WERI-Rb-1 (cell line): ENCODE results near the gene LYPD6B.

Experiments
- DNase-seq: peaks from one replicate; pipeline ENCODE4 v3.0.0-alpha.2; 2020
- H3K27ac ChIP-seq: fragments of 250-450 bp; sonication (Bioruptor Pico); 2 replicates; pipeline ENCODE4 v1.5.1; 2020; ENCODE audit warnings: mild to moderate bottlenecking, moderate library complexity
- H3K27me3 ChIP-seq: fragments of 250-450 bp; sonication (Bioruptor Pico); 2 replicates; pipeline ENCODE4 v1.5.1; 2021; ENCODE audit warnings: mild to moderate bottlenecking, low read depth, moderate library complexity; ENCODE audit not compliant: insufficient read depth, severe bottlenecking
- H3K36me3 ChIP-seq: fragments of 250-450 bp; sonication (Bioruptor Pico); 2 replicates; pipeline ENCODE4 v1.5.1; 2020; ENCODE audit warnings: mild to moderate bottlenecking, moderate library complexity
- H3K4me3 ChIP-seq: 2 replicates; pipeline ENCODE4 v1.5.1; 2011; ENCODE audit warnings: low read depth, mild to moderate bottlenecking, control low read depth, low read length
- H3K9me3 ChIP-seq: fragments of 250-450 bp; sonication (Bioruptor Pico); 2 replicates; pipeline ENCODE4 v1.5.1; 2021; ENCODE audit warnings: mild to moderate bottlenecking, moderate library complexity; ENCODE audit not compliant: severe bottlenecking
- CTCF ChIP-seq: IDR thresholded peaks from 2 replicates; pipeline ENCODE4 v1.5.1; 2011; ENCODE audit warnings: low read depth, mild to moderate bottlenecking, control low read depth, inconsistent platforms, low read length

Gene LYPD6B

GRCh38 chr2:148994341-148994740, 44.2 kb upstream of the LYPD6B start:
- H3K9me3 ChIP-seq: no peaks in the 10 kb centered on the region
- no peak overlapping the region for H3K4me3 ChIP-seq
- DNase-seq: no peak
- peaks cover 14% of the 10 kb centered on the region for H3K27me3 ChIP-seq
- no peak overlapping the region for H3K27ac ChIP-seq
- no peak for TF ChIP-seq CTCF
- no peaks in the 10 kb centered on the region for H3K36me3 ChIP-seq

- TF ChIP-seq CTCF: no peak
- H3K27ac ChIP-seq: no peak overlapping the region
- H3K36me3 ChIP-seq: no peaks in the 10 kb centered on the region
- no peak for DNase-seq
- H3K4me3 ChIP-seq: no peak overlapping the region
- H3K27me3 ChIP-seq: peaks cover 36% of the 10 kb centered on the region
- H3K9me3 ChIP-seq: no peaks in the 10 kb centered on the region
Measured at GRCh38 chr2:148996805-148997204, 41.7 kb upstream of the LYPD6B start.

- no peak for DNase-seq
- TF ChIP-seq CTCF: no peak
- H3K36me3 ChIP-seq: no peaks in the 10 kb centered on the region
- peaks cover 33% of the 10 kb centered on the region for H3K27me3 ChIP-seq
- no peak overlapping the region for H3K4me3 ChIP-seq
- H3K27ac ChIP-seq: no peak overlapping the region
- H3K9me3 ChIP-seq: no peaks in the 10 kb centered on the region
Measured at GRCh38 chr2:148998165-148998830, 40.2 kb upstream of the LYPD6B start.

- DNase-seq: no peak
- no peak overlapping the region for H3K27ac ChIP-seq
- no peaks in the 10 kb centered on the region for H3K36me3 ChIP-seq
- TF ChIP-seq CTCF: no peak
- H3K27me3 ChIP-seq: peaks cover 33% of the 10 kb centered on the region
- no peaks in the 10 kb centered on the region for H3K9me3 ChIP-seq
- no peak overlapping the region for H3K4me3 ChIP-seq
Measured at GRCh38 chr2:148998831-148999200, 39.7 kb upstream of the LYPD6B start.

- Histone ChIP-seq H3K27ac (no peak overlapping the region), H3K4me3 (no peak overlapping the region), H3K27me3 (peaks cover 38% of the 10 kb centered on the region), H3K36me3 (no peaks in the 10 kb centered on the region), H3K9me3 (no peaks in the 10 kb centered on the region)
- DNase-seq: no peak
- TF ChIP-seq CTCF: no peak
Measured at GRCh38 chr2:148999451-148999921, 39.0 kb upstream of the LYPD6B start.
